MM.1S (cell line): ENCODE measurements around the gene TCF7L2.

Experiments
- DNase-seq: peaks from one replicate; pipeline ENCODE4 v3.0.0-alpha.2; 2015
- H2AFZ ChIP-seq: fragments of 300-600 bp; sonication (generic); 2 replicates; pipeline ENCODE4 v1.6.0; 2016; ENCODE audit warnings: antibody characterized with exemption, low read length
- H3F3A ChIP-seq: fragments of 300-600 bp; sonication (generic); 2 replicates; pipeline ENCODE4 v1.6.1; 2016; ENCODE audit warnings: mild to moderate bottlenecking, antibody characterized with exemption, low read length, moderate library complexity, mixed read lengths; ENCODE audit not compliant: insufficient read depth
- H3K27ac ChIP-seq: fragments of 300-600 bp; sonication (generic); 2 replicates; pipeline ENCODE4 v1.5.1; 2016; ENCODE audit warnings: mild to moderate bottlenecking, low read length
- H3K27me3 ChIP-seq: fragments of 300-600 bp; sonication (generic); replicated peaks from 2 replicates; pipeline ENCODE4 v1.6.0; 2016; ENCODE audit warnings: low read length; ENCODE audit not compliant: insufficient read depth
- H3K36me3 ChIP-seq: fragments of 300-600 bp; sonication (generic); replicated peaks from 2 replicates; pipeline ENCODE4 v1.6.1; 2016; ENCODE audit warnings: mild to moderate bottlenecking, low read length, mixed read lengths; ENCODE audit not compliant: insufficient read depth
- H3K4me1 ChIP-seq: fragments of 300-600 bp; sonication (generic); 2 replicates; pipeline ENCODE4 v1.6.1; 2016; ENCODE audit warnings: low read length, mixed read lengths
- H3K4me2 ChIP-seq: fragments of 300-600 bp; sonication (generic); 2 replicates; pipeline ENCODE4 v1.6.0; 2016; ENCODE audit warnings: low read depth, low read length
- H3K4me3 ChIP-seq: fragments of 300-600 bp; sonication (generic); 2 replicates; pipeline ENCODE4 v1.5.1; 2016; ENCODE audit warnings: low read length, mixed read lengths
- H3K79me2 ChIP-seq: fragments of 300-600 bp; sonication (generic); 2 replicates; pipeline ENCODE4 v1.6.1; 2016; ENCODE audit warnings: mixed run types, low read length, mixed read lengths
- H3K9ac ChIP-seq: fragments of 300-600 bp; sonication (generic); 2 replicates; pipeline ENCODE4 v1.6.1; 2016; ENCODE audit warnings: low read length, mixed read lengths
- H3K9me2 ChIP-seq: fragments of 300-600 bp; sonication (generic); replicated peaks from 2 replicates; pipeline ENCODE4 v1.6.1; 2016; ENCODE audit warnings: mild to moderate bottlenecking, low read length, mixed read lengths; ENCODE audit not compliant: insufficient read depth
- H3K9me3 ChIP-seq: fragments of 300-600 bp; sonication (generic); replicated peaks from 2 replicates; pipeline ENCODE4 v1.6.1; 2016; ENCODE audit warnings: mild to moderate bottlenecking, low read length, mixed read lengths; ENCODE audit not compliant: insufficient read depth
- H4K20me1 ChIP-seq: fragments of 300-600 bp; sonication (generic); 2 replicates; pipeline ENCODE4 v1.6.1; 2016; ENCODE audit warnings: mild to moderate bottlenecking, low read length, moderate library complexity, mixed read lengths; ENCODE audit not compliant: insufficient read depth
- CTCF ChIP-seq: fragments of 300-600 bp; sonication (generic); IDR thresholded peaks from 2 replicates; pipeline ENCODE4 v1.5.1; 2016; ENCODE audit warnings: antibody characterized with exemption, low read length, mixed read lengths
- EZH2 ChIP-seq: fragments of 300-600 bp; sonication (generic); optimal IDR thresholded peaks from 2 replicates; pipeline ENCODE3; 2017; ENCODE audit warnings: low read depth, mild to moderate bottlenecking, antibody characterized with exemption, low read length, mixed read lengths
- EZH2phosphoT487 ChIP-seq: fragments of 300-600 bp; sonication (generic); IDR thresholded peaks from 2 replicates; pipeline ENCODE4 v1.6.1; 2018; ENCODE audit warnings: antibody characterized with exemption, low read length

The TCF7L2 gene

GRCh38 chr10:113177156-113177935, 227.3 kb downstream of the TCF7L2 start:
- Histone ChIP-seq H3K4me2 (no peak overlapping the region), H3K27ac (no peak overlapping the region)
- DNase-seq = no peak

GRCh38 chr10:113177936-113178335, 227.9 kb downstream of the TCF7L2 start:
- H3K4me3 ChIP-seq = no peak overlapping the region
- H3K79me2 ChIP-seq = no peaks in the 10 kb centered on the region
- no peaks in the 10 kb centered on the region for H3K36me3 ChIP-seq
- no peak overlapping the region for H3K27ac ChIP-seq
- H3K4me2 ChIP-seq = no peak overlapping the region
- no peaks in the 10 kb centered on the region for H3F3A ChIP-seq
- no peak for TF ChIP-seq CTCF
- TF ChIP-seq EZH2 = no peak
- no peak for TF ChIP-seq EZH2phosphoT487
- no peaks in the 10 kb centered on the region for H3K9me2 ChIP-seq
- no peaks in the 10 kb centered on the region for H3K9me3 ChIP-seq
- no peak overlapping the region for H2AFZ ChIP-seq
- H3K4me1 ChIP-seq = no peaks in the 10 kb centered on the region
- no peaks in the 10 kb centered on the region; the same call in 1 of the 2 replicates for H3K27me3 ChIP-seq
- DNase-seq = no peak
- no peaks in the 10 kb centered on the region for H4K20me1 ChIP-seq
- H3K9ac ChIP-seq = no peak overlapping the region

More at GRCh38 chr10:113177156-113177935, 227.3 kb downstream of the TCF7L2 start:
- H3K27me3 ChIP-seq = no peaks in the 10 kb centered on the region; the same call in 1 of the 2 replicates
- no peaks in the 10 kb centered on the region for H3K36me3 ChIP-seq
- no peaks in the 10 kb centered on the region for H3F3A ChIP-seq
- H3K9ac ChIP-seq = no peak overlapping the region
- no peaks in the 10 kb centered on the region for H3K9me2 ChIP-seq
- no peaks in the 10 kb centered on the region for H4K20me1 ChIP-seq
- H3K4me1 ChIP-seq = no peaks in the 10 kb centered on the region
- TF ChIP-seq EZH2 (no peak), CTCF (no peak), EZH2phosphoT487 (no peak)
- H3K79me2 ChIP-seq = no peaks in the 10 kb centered on the region
- no peak overlapping the region for H3K4me3 ChIP-seq
- no peaks in the 10 kb centered on the region for H3K9me3 ChIP-seq
- no peak overlapping the region for H2AFZ ChIP-seq

- H3K4me2 ChIP-seq = no peak overlapping the region
- DNase-seq = no peak
- no peaks in the 10 kb centered on the region for H3F3A ChIP-seq
- H3K79me2 ChIP-seq = no peaks in the 10 kb centered on the region
- H3K36me3 ChIP-seq = no peaks in the 10 kb centered on the region
- no peak overlapping the region for H3K4me3 ChIP-seq
- no peaks in the 10 kb centered on the region; the same call in 1 of the 2 replicates for H3K27me3 ChIP-seq
- H3K9ac ChIP-seq = no peak overlapping the region
- no peak overlapping the region for H3K27ac ChIP-seq
- TF ChIP-seq EZH2 (no peak), EZH2phosphoT487 (no peak), CTCF (no peak)
- no peaks in the 10 kb centered on the region for H3K9me3 ChIP-seq
- H4K20me1 ChIP-seq = no peaks in the 10 kb centered on the region
- no peaks in the 10 kb centered on the region for H3K4me1 ChIP-seq
- no peaks in the 10 kb centered on the region for H3K9me2 ChIP-seq
- no peak overlapping the region for H2AFZ ChIP-seq
Measured at GRCh38 chr10:113178771-113179170, 228.7 kb downstream of the TCF7L2 start.
